Activated T-cell treated with anti-CD3 and anti-CD28 coated beads, Interleukin-2, amount 50 U/mL, for 4 hours (primary cell): ENCODE data around the gene JADE1. TPM values are rescaled to one million over a fixed set of nuclear protein-coding genes. Genes with fewer than 3 reads are reported as not detected.
A peak's percentile ranks its signal among the peaks of the same experiment; 100 is the strongest.

Experiments used
- ATAC-seq, 2 donors: fragments of 200-7000 bp; cut with Tn5 transposase; one replicate each; pipeline ENCODE4 v1.10.0; 2021
- DNase-seq: peaks from one replicate; pipeline ENCODE4 v3.0.0-alpha.2; 2020
- H3K27me3 Mint-ChIP-seq: one replicate; pipeline ENCODE4 v1.8.0; 2021; ENCODE audit warnings: low read depth, mixed read lengths
- H3K36me3 Mint-ChIP-seq: one replicate; pipeline ENCODE4 v1.8.0; 2022; ENCODE audit warnings: mixed read lengths; ENCODE audit not compliant: insufficient read depth
- H3K4me1 Mint-ChIP-seq: one replicate; pipeline ENCODE4 v1.8.0; 2021; ENCODE audit warnings: low read depth, mixed read lengths
- H3K4me3 Mint-ChIP-seq: one replicate; pipeline ENCODE4 v1.8.0; 2021; ENCODE audit warnings: mild to moderate bottlenecking, moderate library complexity, mixed read lengths
- H3K9me3 Mint-ChIP-seq: one replicate; pipeline ENCODE4 v1.8.0; 2021; ENCODE audit warnings: mixed read lengths
- total RNA-seq, 3 donors: library from RNA; stranded (reverse); gene quantifications; one replicate each; pipeline ENCODE4 v1.2.1, GENCODE V29; 2021

JADE1 gene
- total RNA-seq, 3 donors from 2014 or later: 30.0 to 40.5 (median 39.1) TPM

- no peaks in the 10 kb centered on the region for H3K9me3 Mint-ChIP-seq
- ATAC-seq (no peak), DNase-seq (no peak)
- no peak overlapping the region for H3K4me3 Mint-ChIP-seq
- peaks cover 50% of the 10 kb centered on the region for H3K36me3 Mint-ChIP-seq
- no peaks in the 10 kb centered on the region for H3K27me3 Mint-ChIP-seq
- H3K4me1 Mint-ChIP-seq: peaks cover 8% of the 10 kb centered on the region
Measured at GRCh38 chr4:128846063-128846462, 36.6 kb downstream of the JADE1 start.

DNA sequence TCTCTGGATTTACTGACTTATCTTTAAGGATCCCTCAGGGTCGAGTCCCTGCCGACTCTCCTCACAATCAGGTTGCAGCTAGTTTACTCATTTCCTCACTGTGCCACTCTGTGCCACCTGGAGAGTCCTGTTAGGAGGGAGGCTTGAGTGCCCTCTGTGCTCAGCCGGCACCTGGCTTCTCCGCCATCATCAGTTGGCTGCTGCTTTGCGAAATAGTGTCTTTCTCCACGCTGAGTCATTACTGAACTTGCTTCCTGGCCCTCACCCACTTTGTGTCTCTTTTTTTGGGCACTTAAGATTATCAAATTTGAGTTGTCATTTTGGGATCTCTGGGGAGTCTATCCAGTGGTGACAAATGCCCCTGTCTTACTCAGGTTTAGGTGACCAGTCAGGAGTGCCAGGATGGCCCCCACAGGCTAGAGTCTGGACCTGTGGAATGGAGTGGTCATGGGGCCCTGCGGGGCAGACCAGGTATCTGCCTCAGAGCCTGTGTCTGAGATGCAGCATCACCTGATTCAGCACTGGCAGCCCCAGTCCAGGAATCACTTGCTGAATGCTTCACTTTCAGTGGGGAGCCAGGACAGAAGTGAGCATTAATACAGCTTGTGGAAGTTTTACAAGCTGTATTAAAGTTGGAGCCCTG is 37.7 kb downstream of the JADE1 start:
- ATAC-seq: no peak
- Mint-ChIP-seq H3K4me3 (no peak overlapping the region), H3K4me1 (no peaks in the 10 kb centered on the region), H3K9me3 (no peaks in the 10 kb centered on the region), H3K36me3 (peaks cover 52% of the 10 kb centered on the region), H3K27me3 (no peaks in the 10 kb centered on the region)
- no peak for DNase-seq

DNA sequence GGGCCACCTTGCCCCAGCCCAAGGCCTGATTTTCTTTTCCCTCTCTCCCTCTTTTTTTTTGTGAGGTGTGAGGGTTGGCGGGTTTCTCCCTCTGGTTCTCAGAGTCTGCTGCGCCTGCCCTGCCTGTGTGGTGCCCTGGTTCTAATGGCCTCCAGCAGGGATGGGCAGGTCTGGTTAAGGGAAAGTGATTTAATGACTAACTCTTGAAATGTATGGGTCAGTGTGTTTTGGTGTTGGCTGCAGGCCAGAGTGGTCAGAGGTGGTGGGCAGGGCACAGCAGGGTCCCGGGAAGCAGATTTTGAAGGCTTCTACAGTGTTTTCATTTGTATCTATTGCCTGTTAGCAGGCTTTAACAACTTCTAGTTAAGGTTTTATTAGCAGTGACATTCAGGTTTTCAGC is 39.0 kb downstream of the JADE1 start:
- Mint-ChIP-seq H3K27me3 (no peaks in the 10 kb centered on the region), H3K4me3 (no peak overlapping the region), H3K36me3 (peaks cover 49% of the 10 kb centered on the region), H3K9me3 (no peaks in the 10 kb centered on the region), H3K4me1 (peaks cover under 1% of the 10 kb centered on the region)
- no peak for DNase-seq
- ATAC-seq: no peak

DNA sequence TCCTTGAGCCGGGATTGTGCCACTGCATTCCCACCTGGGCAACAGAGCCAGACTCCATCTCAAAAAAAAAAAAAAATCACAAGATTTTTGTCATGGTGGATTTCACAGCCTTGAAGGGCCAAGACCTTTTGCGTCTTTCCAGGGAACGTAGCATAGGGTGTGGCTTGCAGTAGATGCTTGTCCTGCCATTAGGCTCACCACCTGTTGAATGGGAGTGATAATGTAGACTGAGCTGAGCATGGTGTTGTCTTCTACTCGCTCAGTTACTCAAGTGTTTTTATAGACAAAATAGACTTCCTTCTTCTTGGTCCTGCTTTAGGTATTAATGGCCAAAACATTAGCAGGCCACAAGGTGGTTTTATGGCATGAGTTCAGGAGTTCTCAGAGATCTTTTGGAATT is 40.8 kb downstream of the JADE1 start:
- no peak for ATAC-seq
- peaks cover 15% of the 10 kb centered on the region for H3K4me1 Mint-ChIP-seq
- H3K36me3 Mint-ChIP-seq: peaks cover 44% of the 10 kb centered on the region
- DNase-seq: no peak
- H3K9me3 Mint-ChIP-seq: no peaks in the 10 kb centered on the region
- H3K27me3 Mint-ChIP-seq: no peaks in the 10 kb centered on the region
- H3K4me3 Mint-ChIP-seq: no peak overlapping the region

GRCh38 chr4:128853741-128854140 is 44.2 kb downstream of the JADE1 start:
- Mint-ChIP-seq H3K4me3 (no peak overlapping the region), H3K27me3 (no peaks in the 10 kb centered on the region), H3K4me1 (peaks cover 15% of the 10 kb centered on the region), H3K36me3 (peaks cover 49% of the 10 kb centered on the region), H3K9me3 (no peaks in the 10 kb centered on the region)
- ATAC-seq (no peak), DNase-seq (no peak)

DNA sequence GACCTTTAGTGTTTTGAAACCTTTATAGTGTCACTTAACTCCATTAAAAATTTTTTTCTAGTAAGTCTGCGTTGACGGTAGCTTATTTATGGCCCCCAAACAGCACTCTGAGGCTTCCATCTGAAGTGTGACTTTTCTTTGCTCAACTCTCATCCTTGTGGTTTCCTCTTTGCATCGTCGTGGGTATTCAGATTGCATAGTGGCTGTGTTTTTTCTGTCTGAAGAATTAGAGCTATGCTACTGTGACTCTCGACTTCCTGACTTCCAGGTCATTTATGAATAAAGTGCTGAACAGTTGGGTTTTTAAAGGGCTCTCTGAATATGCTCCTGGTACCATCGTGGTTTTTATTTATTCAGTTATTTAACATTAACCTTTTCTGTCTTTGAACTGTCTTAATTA is 44.9 kb downstream of the JADE1 start:
- ATAC-seq: peak; percentile 70 to 84
- DNase-seq: no peak
- H3K27me3 Mint-ChIP-seq: no peaks in the 10 kb centered on the region
- no peak overlapping the region for H3K4me3 Mint-ChIP-seq
- H3K9me3 Mint-ChIP-seq: no peaks in the 10 kb centered on the region
- peaks cover 17% of the 10 kb centered on the region for H3K4me1 Mint-ChIP-seq
- peaks cover 55% of the 10 kb centered on the region for H3K36me3 Mint-ChIP-seq

GRCh38 chr4:128855621-128856020 is 46.1 kb downstream of the JADE1 start:
- Mint-ChIP-seq H3K27me3 (no peaks in the 10 kb centered on the region), H3K9me3 (no peaks in the 10 kb centered on the region), H3K36me3 (peaks cover 51% of the 10 kb centered on the region), H3K4me1 (peaks cover 24% of the 10 kb centered on the region), H3K4me3 (no peak overlapping the region)
- ATAC-seq (no peak), DNase-seq (no peak)

DNA sequence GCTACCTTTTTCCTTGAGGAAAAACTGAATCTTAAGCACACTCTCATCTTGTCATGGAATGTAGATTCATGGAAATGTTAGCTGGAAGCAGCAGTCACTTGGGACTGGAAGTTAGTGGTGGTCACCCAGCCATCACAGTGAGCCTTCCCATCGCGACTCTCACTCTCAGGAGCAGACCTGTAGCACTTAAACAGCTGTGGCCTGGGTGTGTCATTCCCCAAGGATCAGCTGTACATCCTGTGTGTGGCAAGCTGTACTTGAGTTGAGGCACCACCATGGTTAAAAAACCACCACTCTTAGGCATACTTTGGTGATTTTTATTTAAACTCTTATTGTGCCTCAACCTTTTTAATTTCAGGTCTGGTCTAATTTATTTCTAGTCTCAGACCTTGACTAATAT is 46.7 kb downstream of the JADE1 start:
- Mint-ChIP-seq H3K9me3 (no peaks in the 10 kb centered on the region), H3K27me3 (no peaks in the 10 kb centered on the region), H3K36me3 (peaks cover 54% of the 10 kb centered on the region), H3K4me1 (peaks cover 30% of the 10 kb centered on the region), H3K4me3 (no peak overlapping the region)
- no peak for ATAC-seq
- no peak for DNase-seq

DNA sequence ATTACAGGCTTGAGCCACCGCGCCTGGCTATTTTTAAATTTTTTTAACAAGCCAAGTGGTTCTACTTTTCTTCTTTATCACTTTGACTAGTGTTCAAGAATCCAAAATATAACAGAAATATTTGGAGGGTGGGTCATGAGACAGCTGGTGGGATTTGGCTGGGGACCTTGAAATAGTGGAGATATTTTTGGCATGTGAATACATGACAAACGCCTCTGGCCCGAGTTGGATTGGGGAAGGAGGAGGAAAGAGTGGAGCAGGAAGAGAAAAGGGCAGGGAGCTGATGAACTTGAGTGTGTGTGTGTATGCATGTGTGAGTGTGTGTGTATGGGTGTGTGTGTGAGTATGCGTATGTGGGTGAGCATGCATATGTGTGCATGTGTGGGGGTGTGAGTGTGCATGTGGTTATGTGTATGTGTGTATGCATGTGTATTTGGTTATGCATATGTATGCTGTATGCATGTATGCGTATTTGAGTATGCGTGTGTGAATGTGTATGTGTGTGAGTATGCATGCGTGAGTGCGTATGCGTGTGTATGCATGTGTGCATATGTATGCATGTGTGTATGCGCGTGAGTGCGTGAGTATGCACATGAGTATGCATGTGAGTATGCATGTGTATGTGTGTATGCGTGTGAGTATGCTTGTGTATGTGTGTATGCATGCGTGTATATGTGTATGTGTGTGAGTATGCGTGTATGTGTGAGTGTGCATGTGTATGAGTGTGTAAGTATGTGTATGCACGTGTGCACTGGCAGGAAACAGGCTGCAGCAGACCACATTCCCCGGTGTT is 49.6 kb downstream of the JADE1 start:
- no peak overlapping the region for H3K4me3 Mint-ChIP-seq

DNA sequence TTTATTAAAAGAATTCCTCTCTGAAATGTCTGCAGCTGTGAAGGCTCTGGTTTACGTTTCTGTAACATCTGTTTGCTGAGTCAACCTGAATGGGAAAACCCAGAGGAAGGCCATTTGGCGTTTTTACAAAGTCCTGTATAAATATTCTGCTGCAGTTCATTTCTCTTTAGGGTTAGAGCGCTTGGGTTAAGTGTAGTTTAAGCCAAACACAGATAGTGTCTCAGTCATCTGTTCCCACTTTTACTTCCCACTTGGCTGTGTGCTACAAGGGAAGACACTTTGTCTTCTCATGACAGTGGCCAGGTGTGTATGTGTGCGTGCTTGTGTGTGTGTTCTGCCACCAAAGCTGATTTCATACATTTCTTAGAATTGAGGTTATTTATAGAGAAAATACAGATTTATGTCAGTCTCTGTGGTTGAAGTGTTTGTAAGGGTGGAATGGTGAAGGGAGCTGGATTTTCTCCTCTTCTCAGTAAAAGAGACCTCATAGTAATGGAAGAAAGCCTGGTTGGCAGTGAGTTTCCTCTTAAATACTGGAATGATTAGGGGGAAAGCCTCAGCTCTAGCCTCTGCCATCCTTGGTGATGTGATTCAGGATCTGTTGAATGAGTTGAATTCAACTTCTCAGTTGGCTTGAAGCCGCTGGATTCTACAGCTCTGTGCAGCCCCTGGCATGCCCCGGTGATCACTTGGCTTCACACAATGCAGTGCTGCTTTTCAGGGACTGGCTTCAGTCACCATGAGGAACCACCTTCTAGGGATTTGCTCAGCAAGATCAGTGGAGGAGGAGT is 50.6 kb downstream of the JADE1 start:
- no peak for ATAC-seq
- Mint-ChIP-seq H3K4me1 (peaks cover 37% of the 10 kb centered on the region), H3K4me3 (no peak overlapping the region), H3K27me3 (no peaks in the 10 kb centered on the region), H3K36me3 (peaks cover 49% of the 10 kb centered on the region), H3K9me3 (no peaks in the 10 kb centered on the region)
- no peak for DNase-seq

More for the DNA sequence above, 49.6 kb downstream of the JADE1 start:
- ATAC-seq: no peak
- H3K9me3 Mint-ChIP-seq: no peaks in the 10 kb centered on the region
- no peak for DNase-seq
- H3K27me3 Mint-ChIP-seq: no peaks in the 10 kb centered on the region
- H3K4me1 Mint-ChIP-seq: peaks cover 46% of the 10 kb centered on the region
- peaks cover 48% of the 10 kb centered on the region for H3K36me3 Mint-ChIP-seq

GRCh38 chr4:128861856-128862518 is 52.5 kb downstream of the JADE1 start:
- ATAC-seq: peak; percentile 5 to 6

DNA sequence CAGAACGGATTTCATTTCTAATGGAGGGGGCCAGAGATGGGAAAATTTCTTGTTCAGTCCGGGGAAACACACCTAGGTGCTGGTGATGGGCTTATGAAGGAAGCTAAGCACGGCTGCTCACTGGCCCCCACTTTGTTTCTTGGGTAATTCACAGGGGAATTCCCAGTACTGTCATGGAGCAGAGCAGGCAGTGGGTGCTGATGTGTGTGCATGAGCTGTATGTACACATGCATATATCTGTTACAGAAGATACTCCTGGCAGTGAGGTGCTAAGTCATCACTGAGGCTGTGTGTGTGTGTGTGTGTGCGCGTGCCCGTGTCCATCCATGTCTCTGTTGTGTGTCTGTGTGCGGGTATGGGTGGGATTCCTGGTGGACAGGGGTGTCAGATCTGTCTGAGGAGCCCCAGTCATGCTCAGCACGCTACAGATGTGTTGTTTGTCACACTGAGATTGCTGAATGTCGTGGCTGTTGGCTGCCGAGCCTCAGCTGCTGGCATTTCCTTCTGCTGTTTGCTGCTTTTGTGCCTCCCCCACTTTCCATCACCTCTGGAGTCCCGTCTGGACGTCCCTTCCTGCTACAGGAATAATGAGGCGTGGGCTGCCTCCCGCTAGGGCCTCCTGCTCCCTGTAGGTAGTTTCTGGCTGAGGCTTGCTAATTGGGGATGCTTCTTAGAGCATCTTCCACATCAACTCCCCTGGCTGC is 53.3 kb downstream of the JADE1 start:
- peaks cover 45% of the 10 kb centered on the region for H3K36me3 Mint-ChIP-seq
- ATAC-seq (peak; percentile 92 to 93), DNase-seq (peak; percentile 44)
- peaks cover 37% of the 10 kb centered on the region for H3K4me1 Mint-ChIP-seq
- no peaks in the 10 kb centered on the region for H3K9me3 Mint-ChIP-seq
- no peaks in the 10 kb centered on the region for H3K27me3 Mint-ChIP-seq
- H3K4me3 Mint-ChIP-seq: peak overlapping the region; percentile 13

More at GRCh38 chr4:128861856-128862518, 52.5 kb downstream of the JADE1 start:
- DNase-seq: no peak
- peaks cover 50% of the 10 kb centered on the region for H3K36me3 Mint-ChIP-seq
- no peaks in the 10 kb centered on the region for H3K9me3 Mint-ChIP-seq
- peaks cover 37% of the 10 kb centered on the region for H3K4me1 Mint-ChIP-seq
- H3K27me3 Mint-ChIP-seq: no peaks in the 10 kb centered on the region
- peak overlapping the region; percentile 11 for H3K4me3 Mint-ChIP-seq

DNA sequence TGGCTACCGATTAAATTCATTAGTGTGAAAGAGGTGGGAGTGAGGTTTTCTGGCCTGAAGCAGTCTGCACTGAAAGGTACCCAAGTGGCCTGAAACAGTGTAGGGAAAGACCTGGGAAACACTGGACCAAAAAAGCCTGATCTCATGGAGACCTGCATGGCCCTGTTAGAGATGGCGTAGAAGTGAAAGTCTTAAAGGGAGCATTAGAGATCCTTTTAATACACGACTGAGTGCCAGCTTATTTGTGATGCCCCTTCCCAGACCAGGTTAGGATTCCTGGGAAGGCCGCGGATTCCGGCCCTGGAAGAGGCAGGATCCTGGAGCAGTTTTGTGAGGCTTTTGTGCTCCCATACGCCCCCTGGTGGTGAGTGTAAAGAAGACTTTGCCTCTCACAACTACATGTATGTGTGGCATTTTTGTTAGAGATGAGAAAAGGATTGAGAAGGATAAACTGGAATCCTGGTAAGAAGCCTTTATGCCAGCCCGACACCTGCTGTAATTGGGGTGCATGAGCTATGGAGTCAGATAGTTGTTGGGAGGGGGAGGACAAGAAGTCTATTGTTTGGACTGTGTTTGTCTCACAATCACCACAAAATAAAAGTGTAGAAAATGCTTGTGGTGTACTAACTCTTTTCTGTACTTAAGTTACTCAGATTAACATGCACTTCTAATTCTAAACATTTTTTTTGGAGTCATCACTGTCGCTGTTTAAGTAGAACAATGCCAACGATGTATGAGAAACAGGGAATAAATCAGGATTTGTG is 54.0 kb downstream of the JADE1 start:
- H3K9me3 Mint-ChIP-seq: no peaks in the 10 kb centered on the region
- H3K27me3 Mint-ChIP-seq: no peaks in the 10 kb centered on the region
- no peak for ATAC-seq
- DNase-seq: peak; percentile 65
- peaks cover 37% of the 10 kb centered on the region for H3K4me1 Mint-ChIP-seq
- H3K4me3 Mint-ChIP-seq: no peak overlapping the region
- peaks cover 43% of the 10 kb centered on the region for H3K36me3 Mint-ChIP-seq
